Body of pancreas (tissue), 4 donors: Measurements from ENCODE around the gene SLC25A6.
"Not testable (repeated sequence)": the region's sequence is repeated elsewhere in the genome, so short reads cannot be mapped to it uniquely, and the experiment has no call there.

Source experiments
- POLR2A ChIP-seq, 3 donors: fragments of 450-650 bp; IDR thresholded peaks; one replicate each; pipeline ENCODE4 v1.6.1; 2016; ENCODE audit warnings: antibody characterized with exemption in 3 of 3, mild to moderate bottlenecking in 2 of 3
- TF ChIP-seq, protein P1 (sequence below), 7 experiments: fragments of 450-650 bp in 4 of 7; fragments of 200-600 bp in 3 of 7; sonication (generic) in 3 of 7; IDR thresholded peaks; one replicate each; pipeline ENCODE4 v1.5.1; 2016 to 2019; ENCODE audit warnings: antibody characterized with exemption in 7 of 7

DNA sequence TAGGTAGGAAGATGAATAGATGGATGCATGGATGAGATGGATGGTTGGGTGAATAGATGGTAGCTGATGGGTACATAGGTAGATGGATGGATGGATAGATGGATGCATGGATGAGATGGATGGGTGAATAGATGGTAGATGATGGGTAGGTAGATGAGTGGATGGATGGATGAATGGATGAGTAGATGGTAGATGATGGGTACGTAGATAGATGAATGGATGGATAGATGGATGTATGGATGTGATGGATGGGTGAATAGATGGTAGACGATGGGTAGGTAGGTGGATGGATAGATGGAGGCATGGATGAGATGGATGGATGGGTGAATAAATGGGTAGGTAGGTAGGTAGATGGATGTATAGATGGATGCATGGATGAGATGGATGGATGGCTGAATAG lies 13.9 kb upstream of the SLC25A6 start:
- TF ChIP-seq, protein P1, sequence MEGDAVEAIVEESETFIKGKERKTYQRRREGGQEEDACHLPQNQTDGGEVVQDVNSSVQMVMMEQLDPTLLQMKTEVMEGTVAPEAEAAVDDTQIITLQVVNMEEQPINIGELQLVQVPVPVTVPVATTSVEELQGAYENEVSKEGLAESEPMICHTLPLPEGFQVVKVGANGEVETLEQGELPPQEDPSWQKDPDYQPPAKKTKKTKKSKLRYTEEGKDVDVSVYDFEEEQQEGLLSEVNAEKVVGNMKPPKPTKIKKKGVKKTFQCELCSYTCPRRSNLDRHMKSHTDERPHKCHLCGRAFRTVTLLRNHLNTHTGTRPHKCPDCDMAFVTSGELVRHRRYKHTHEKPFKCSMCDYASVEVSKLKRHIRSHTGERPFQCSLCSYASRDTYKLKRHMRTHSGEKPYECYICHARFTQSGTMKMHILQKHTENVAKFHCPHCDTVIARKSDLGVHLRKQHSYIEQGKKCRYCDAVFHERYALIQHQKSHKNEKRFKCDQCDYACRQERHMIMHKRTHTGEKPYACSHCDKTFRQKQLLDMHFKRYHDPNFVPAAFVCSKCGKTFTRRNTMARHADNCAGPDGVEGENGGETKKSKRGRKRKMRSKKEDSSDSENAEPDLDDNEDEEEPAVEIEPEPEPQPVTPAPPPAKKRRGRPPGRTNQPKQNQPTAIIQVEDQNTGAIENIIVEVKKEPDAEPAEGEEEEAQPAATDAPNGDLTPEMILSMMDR (IDR thresholded peaks at IDR 0.05), result not testable (repeated sequence)
- TF ChIP-seq POLR2A (IDR thresholded peaks at IDR 0.05), result not testable (repeated sequence)
